H9 (cell line): ENCODE results near the gene RBM3. TPM values are rescaled to one million over a fixed set of nuclear protein-coding genes. Genes with fewer than 3 reads are reported as not detected.

Source experiments
- DNase-seq: peaks from one replicate; pipeline ENCODE4 v3.0.0-alpha.2; 2017
- H2AFZ ChIP-seq: one replicate; pipeline ENCODE4 v1.6.1; 2013; ENCODE audit warnings: mild to moderate bottlenecking, low read length, control low read depth, moderate library complexity
- H2AK5ac ChIP-seq: 2 replicates; pipeline ENCODE4 v1.6.1; 2013; ENCODE audit warnings: low read length, control low read depth, mixed read lengths; ENCODE audit not compliant: insufficient read length
- H2BK120ac ChIP-seq: one replicate; pipeline ENCODE4 v1.6.1; 2013; ENCODE audit warnings: low read depth, mild to moderate bottlenecking, low read length, control low read depth, inconsistent platforms; ENCODE audit not compliant: poor library complexity, severe bottlenecking
- H2BK12ac ChIP-seq: 2 replicates; pipeline ENCODE4 v1.6.1; 2013; ENCODE audit warnings: low read length, control low read depth, mixed read lengths, low read depth; ENCODE audit not compliant: insufficient read length
- H2BK15ac ChIP-seq: 2 replicates; pipeline ENCODE4 v1.6.1; 2013; ENCODE audit warnings: low read depth, low read length, control low read depth
- H2BK20ac ChIP-seq: one replicate; pipeline ENCODE4 v1.6.1; 2013; ENCODE audit warnings: low read depth, mild to moderate bottlenecking, low read length, control low read depth, inconsistent platforms; ENCODE audit not compliant: poor library complexity, severe bottlenecking
- H2BK5ac ChIP-seq: 2 replicates; pipeline ENCODE4 v1.6.1; 2013; ENCODE audit warnings: low read length, control low read depth, mixed read lengths; ENCODE audit not compliant: insufficient read length
- H3K14ac ChIP-seq: 2 replicates; pipeline ENCODE4 v1.6.1; 2013; ENCODE audit warnings: low read length, control low read depth; ENCODE audit not compliant: insufficient read depth
- H3K18ac ChIP-seq: 2 replicates; pipeline ENCODE4 v1.6.1; 2013; ENCODE audit warnings: low read depth, mild to moderate bottlenecking, mixed read lengths, low read length, control low read depth; ENCODE audit not compliant: insufficient read length
- H3K23ac ChIP-seq: 2 replicates; pipeline ENCODE4 v1.6.1; 2013; ENCODE audit warnings: low read length, control low read depth, mixed read lengths, low read depth; ENCODE audit not compliant: insufficient read length
- H3K23me2 ChIP-seq: 2 replicates; pipeline ENCODE4 v1.6.1; 2013; ENCODE audit warnings: low read depth, mild to moderate bottlenecking, mixed read lengths, low read length, control low read depth; ENCODE audit not compliant: insufficient read length, poor library complexity, severe bottlenecking
- H3K27ac ChIP-seq: 2 replicates; pipeline ENCODE4 v1.5.1; 2013; ENCODE audit warnings: low read length, control low read depth, mixed read lengths, low read depth; ENCODE audit not compliant: insufficient read length
- H3K27me3 ChIP-seq: 2 replicates; pipeline ENCODE4 v1.6.1; 2013; ENCODE audit warnings: low read length, control low read depth, inconsistent platforms; ENCODE audit not compliant: insufficient read depth
- H3K4ac ChIP-seq: 2 replicates; pipeline ENCODE4 v1.6.1; 2013; ENCODE audit warnings: low read depth, mild to moderate bottlenecking, control low read depth, inconsistent platforms, low read length, moderate library complexity
- H3K4me1 ChIP-seq: 2 replicates; pipeline ENCODE4 v1.6.1; 2013; ENCODE audit warnings: low read length, control low read depth, inconsistent platforms; ENCODE audit not compliant: insufficient read depth
- H3K4me2 ChIP-seq: 2 replicates; pipeline ENCODE4 v1.6.1; 2013; ENCODE audit warnings: low read length, control low read depth, mixed read lengths; ENCODE audit not compliant: insufficient read length, insufficient read depth
- H3K56ac ChIP-seq: 2 replicates; pipeline ENCODE4 v1.6.1; 2013; ENCODE audit warnings: low read depth, mild to moderate bottlenecking, mixed read lengths, low read length, control low read depth; ENCODE audit not compliant: insufficient read length
- H3K79me1 ChIP-seq: 2 replicates; pipeline ENCODE4 v1.6.1; 2013; ENCODE audit warnings: low read depth, mild to moderate bottlenecking, moderate library complexity, low read length, control low read depth, inconsistent platforms; ENCODE audit not compliant: insufficient read depth, poor library complexity, severe bottlenecking
- H3K79me2 ChIP-seq: 2 replicates; pipeline ENCODE4 v1.6.1; 2013; ENCODE audit warnings: low read length, control low read depth, inconsistent platforms; ENCODE audit not compliant: insufficient read depth
- H3K9ac ChIP-seq: 2 replicates; pipeline ENCODE4 v1.6.1; 2013; ENCODE audit warnings: low read length, control low read depth, mixed read lengths; ENCODE audit not compliant: insufficient read length; ENCODE audit errors: extremely low read depth
- H3K9me3 ChIP-seq: one replicate; pipeline ENCODE4 v1.6.1; 2013; ENCODE audit warnings: low read depth, low read length, inconsistent platforms; ENCODE audit not compliant: control insufficient read depth
- H3T11ph ChIP-seq: one replicate; pipeline ENCODE4 v1.6.1; 2013; ENCODE audit warnings: mild to moderate bottlenecking, low read length, control low read depth, inconsistent platforms
- H4K20me1 ChIP-seq: one replicate; pipeline ENCODE4 v1.6.1; 2013; ENCODE audit not compliant: control insufficient read depth, insufficient read length, insufficient read depth
- H4K5ac ChIP-seq: 2 replicates; pipeline ENCODE4 v1.6.1; 2013; ENCODE audit warnings: low read depth, mild to moderate bottlenecking, mixed read lengths, low read length, control low read depth; ENCODE audit not compliant: insufficient read length
- H4K8ac ChIP-seq: replicated peaks from 2 replicates; pipeline ENCODE4 v1.6.1; 2013; ENCODE audit warnings: low read length, control low read depth, mixed read lengths, low read depth; ENCODE audit not compliant: insufficient read length
- H4K91ac ChIP-seq: 2 replicates; pipeline ENCODE4 v1.6.1; 2013; ENCODE audit warnings: low read depth, mild to moderate bottlenecking, moderate library complexity, mixed read lengths, low read length, control low read depth; ENCODE audit not compliant: insufficient read length
- H3K27ac Mint-ChIP-seq, 3 experiments: 2 replicates in 2 of 3; 3 replicates in 1 of 3; pipeline ENCODE4 v1.8.0; 2020 to 2021; ENCODE audit warnings: mixed read lengths in 3 of 3, mild to moderate bottlenecking in 1 of 3, moderate library complexity in 1 of 3
- H3K27me3 Mint-ChIP-seq: 2 replicates; pipeline ENCODE4 v1.8.0; 2021; ENCODE audit warnings: low read depth, mild to moderate bottlenecking, moderate library complexity, mixed read lengths
- H3K36me3 Mint-ChIP-seq, 3 experiments: 2 replicates in 2 of 3; 3 replicates in 1 of 3; pipeline ENCODE4 v1.8.0; 2020 to 2021; ENCODE audit warnings: low read depth in 3 of 3, mixed read lengths in 3 of 3; ENCODE audit not compliant: insufficient read depth in 1 of 3
- H3K4me1 Mint-ChIP-seq, 2 experiments: 2 replicates each; pipeline ENCODE4 v1.8.0; 2020; ENCODE audit warnings: mixed read lengths in 2 of 2
- H3K4me3 Mint-ChIP-seq, 2 experiments: 2 replicates in 1 of 2; 3 replicates in 1 of 2; pipeline ENCODE4 v1.8.0; 2020 to 2021; ENCODE audit warnings: mild to moderate bottlenecking in 2 of 2, mixed read lengths in 2 of 2, moderate library complexity in 1 of 2
- H3K9me3 Mint-ChIP-seq, 2 experiments: 2 replicates in 1 of 2; 3 replicates in 1 of 2; pipeline ENCODE4 v1.8.0; 2020; ENCODE audit warnings: mild to moderate bottlenecking in 2 of 2, mixed read lengths in 2 of 2, moderate library complexity in 1 of 2
- WGBS: extraction: QIAGEN DNeasy Blood & Tissue Kit; methylation state at CpG from one replicate; pipeline ENCODE4 v1.1.7; 2013; ENCODE audit warnings: missing lambda C conversion rate, low lambda C conversion rate, mixed read lengths; ENCODE audit not compliant: insufficient read length; ENCODE audit errors: extremely low coverage; 5-methylcytosine and 5-hydroxymethylcytosine counted together
- total RNA-seq: library from RNA; stranded (reverse); gene quantifications from 2 replicates; pipeline ENCODE4 v1.2.1, GENCODE V29; 2021
- TF ChIP-seq, protein P1 (sequence below): fragments of 200-600 bp; sonication (generic); conservative IDR thresholded peaks from 3 replicates; pipeline ENCODE4 v1.8.0; 2021; ENCODE audit warnings: antibody characterized with exemption, mild to moderate bottlenecking

RBM3 gene
- total RNA-seq, 1 experiment from 2014 or later: 264 TPM

DNA sequence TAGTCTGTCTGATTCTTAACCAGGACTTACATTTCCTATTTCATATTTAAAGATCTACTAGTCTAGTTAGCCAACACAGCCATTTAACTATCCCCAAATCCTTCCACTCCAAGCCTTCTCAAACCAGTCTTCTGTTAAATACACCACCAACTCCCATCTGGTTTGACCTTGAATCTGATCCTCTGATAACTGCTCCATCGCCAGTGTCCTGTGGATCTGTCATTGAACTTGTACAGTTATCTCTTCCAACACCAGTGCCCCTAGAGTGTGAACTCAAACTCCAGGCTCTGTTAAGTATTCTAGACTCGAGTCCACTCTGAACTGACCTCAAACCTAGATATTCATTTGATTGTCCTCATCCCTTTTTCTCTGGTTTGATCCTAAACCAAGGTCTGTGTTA is 37.4 kb downstream of the RBM3 start:
- no peak overlapping the region; a peak in 1 of 7 replicates for H3K27ac Mint-ChIP-seq

More for the DNA sequence above, 37.4 kb downstream of the RBM3 start:
- H3K4me1 Mint-ChIP-seq: peaks cover 6 to 8% of the 10 kb centered on the region in 2 experiments
- no peak overlapping the region for H3K23ac ChIP-seq
- no peak overlapping the region for H4K8ac ChIP-seq
- H2BK20ac ChIP-seq: no peak overlapping the region
- H3K9me3 ChIP-seq: peaks cover 8% of the 10 kb centered on the region
- no peak overlapping the region for H4K5ac ChIP-seq
- no CpG with 5 or more reads among the region's 2 CpGs for WGBS
- H3K4ac ChIP-seq: no peak overlapping the region
- no peaks in the 10 kb centered on the region for H4K20me1 ChIP-seq
- H2AK5ac ChIP-seq: no peak overlapping the region
- H3T11ph ChIP-seq: no peak overlapping the region
- no peak overlapping the region for H2BK12ac ChIP-seq
- H4K91ac ChIP-seq: no peak overlapping the region
- DNase-seq: no peak
- no peak overlapping the region for H2BK120ac ChIP-seq
- no peak overlapping the region for H3K18ac ChIP-seq
- H3K23me2 ChIP-seq: no peaks in the 10 kb centered on the region
- no peaks in the 10 kb centered on the region for H3K4me1 ChIP-seq
- no peaks in the 10 kb centered on the region for H3K79me1 ChIP-seq
- H3K4me3 Mint-ChIP-seq: no peak overlapping the region
- H3K36me3 Mint-ChIP-seq: peaks cover 0 to 3% (median 0%) of the 10 kb centered on the region in 3 experiments; a peak in 2 of 7 replicates
- H3K27ac ChIP-seq: no peak overlapping the region
- no peak overlapping the region for H3K9ac ChIP-seq
- H3K14ac ChIP-seq: no peak overlapping the region
- peaks cover 64 to 70% of the 10 kb centered on the region in 2 experiments for H3K9me3 Mint-ChIP-seq
- H3K27me3 Mint-ChIP-seq: peaks cover 5% of the 10 kb centered on the region
- no peak overlapping the region for H3K56ac ChIP-seq
- no peaks in the 10 kb centered on the region for H3K79me2 ChIP-seq
- H3K27me3 ChIP-seq: no peaks in the 10 kb centered on the region
- no peak overlapping the region for H2AFZ ChIP-seq
- H2BK15ac ChIP-seq: no peak overlapping the region
- H3K4me2 ChIP-seq: no peak overlapping the region
- H2BK5ac ChIP-seq: no peak overlapping the region
- TF ChIP-seq, protein P1, sequence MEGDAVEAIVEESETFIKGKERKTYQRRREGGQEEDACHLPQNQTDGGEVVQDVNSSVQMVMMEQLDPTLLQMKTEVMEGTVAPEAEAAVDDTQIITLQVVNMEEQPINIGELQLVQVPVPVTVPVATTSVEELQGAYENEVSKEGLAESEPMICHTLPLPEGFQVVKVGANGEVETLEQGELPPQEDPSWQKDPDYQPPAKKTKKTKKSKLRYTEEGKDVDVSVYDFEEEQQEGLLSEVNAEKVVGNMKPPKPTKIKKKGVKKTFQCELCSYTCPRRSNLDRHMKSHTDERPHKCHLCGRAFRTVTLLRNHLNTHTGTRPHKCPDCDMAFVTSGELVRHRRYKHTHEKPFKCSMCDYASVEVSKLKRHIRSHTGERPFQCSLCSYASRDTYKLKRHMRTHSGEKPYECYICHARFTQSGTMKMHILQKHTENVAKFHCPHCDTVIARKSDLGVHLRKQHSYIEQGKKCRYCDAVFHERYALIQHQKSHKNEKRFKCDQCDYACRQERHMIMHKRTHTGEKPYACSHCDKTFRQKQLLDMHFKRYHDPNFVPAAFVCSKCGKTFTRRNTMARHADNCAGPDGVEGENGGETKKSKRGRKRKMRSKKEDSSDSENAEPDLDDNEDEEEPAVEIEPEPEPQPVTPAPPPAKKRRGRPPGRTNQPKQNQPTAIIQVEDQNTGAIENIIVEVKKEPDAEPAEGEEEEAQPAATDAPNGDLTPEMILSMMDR: no peak
